Fibroblast of mammary gland (primary cell): ENCODE measurements around the gene HSF4.

Experiments used
- DNase-seq: peaks from one replicate; pipeline ENCODE4 v3.0.0-alpha.2; 2010; ENCODE audit warnings: low read depth
- H3K4me3 ChIP-seq: 2 replicates; pipeline ENCODE4 v1.5.1; 2011; ENCODE audit warnings: low read depth, mild to moderate bottlenecking, low read length, moderate library complexity; ENCODE audit not compliant: control insufficient read depth
- TF ChIP-seq, protein P1 (sequence below): conservative IDR thresholded peaks from 2 replicates; pipeline ENCODE4 v1.5.1; 2011; ENCODE audit warnings: low read depth, low read length, inconsistent platforms; ENCODE audit not compliant: control insufficient read depth, insufficient read depth

Gene HSF4

GRCh38 chr16:67150047-67150832 is 14.3 kb upstream of the HSF4 start:
- TF ChIP-seq, protein P1, sequence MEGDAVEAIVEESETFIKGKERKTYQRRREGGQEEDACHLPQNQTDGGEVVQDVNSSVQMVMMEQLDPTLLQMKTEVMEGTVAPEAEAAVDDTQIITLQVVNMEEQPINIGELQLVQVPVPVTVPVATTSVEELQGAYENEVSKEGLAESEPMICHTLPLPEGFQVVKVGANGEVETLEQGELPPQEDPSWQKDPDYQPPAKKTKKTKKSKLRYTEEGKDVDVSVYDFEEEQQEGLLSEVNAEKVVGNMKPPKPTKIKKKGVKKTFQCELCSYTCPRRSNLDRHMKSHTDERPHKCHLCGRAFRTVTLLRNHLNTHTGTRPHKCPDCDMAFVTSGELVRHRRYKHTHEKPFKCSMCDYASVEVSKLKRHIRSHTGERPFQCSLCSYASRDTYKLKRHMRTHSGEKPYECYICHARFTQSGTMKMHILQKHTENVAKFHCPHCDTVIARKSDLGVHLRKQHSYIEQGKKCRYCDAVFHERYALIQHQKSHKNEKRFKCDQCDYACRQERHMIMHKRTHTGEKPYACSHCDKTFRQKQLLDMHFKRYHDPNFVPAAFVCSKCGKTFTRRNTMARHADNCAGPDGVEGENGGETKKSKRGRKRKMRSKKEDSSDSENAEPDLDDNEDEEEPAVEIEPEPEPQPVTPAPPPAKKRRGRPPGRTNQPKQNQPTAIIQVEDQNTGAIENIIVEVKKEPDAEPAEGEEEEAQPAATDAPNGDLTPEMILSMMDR = no peak
- DNase-seq = peak; percentile 80
- H3K4me3 ChIP-seq = peak overlapping the region; percentile 55

DNA sequence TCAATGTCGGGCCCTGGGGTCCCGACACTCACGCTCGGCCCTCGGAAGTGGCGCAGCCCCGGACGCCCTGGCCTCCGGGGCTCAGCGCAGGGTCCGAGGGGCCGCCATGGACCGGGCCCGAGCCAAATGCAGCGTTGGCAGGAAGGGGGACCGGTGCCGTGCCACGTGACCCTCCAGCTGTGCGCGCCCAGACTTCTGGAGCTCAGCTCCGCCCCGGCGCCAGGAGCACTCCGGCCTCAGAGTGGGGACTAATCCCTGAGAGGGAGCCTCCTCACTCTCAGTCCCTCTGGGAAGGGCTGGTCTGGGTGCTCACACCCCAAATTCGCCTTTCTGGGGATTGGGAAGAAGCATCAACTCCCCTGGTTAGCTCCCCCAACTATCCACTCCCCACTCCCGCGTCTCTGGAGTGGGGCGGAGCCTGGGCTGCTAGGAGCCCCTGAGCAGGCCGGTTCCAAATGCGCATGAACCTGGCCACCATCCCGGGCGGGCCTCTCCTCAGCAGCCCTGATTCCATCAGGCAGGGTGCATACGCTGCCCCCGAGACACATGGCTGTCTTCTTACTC is 13.6 kb upstream of the HSF4 start, which contains the start of gene B3GNT9:
TSS of gene B3GNT9 (minus strand) at position 166 of the 564 bp plus-strand sequence. CDS start 513 bp downstream, outside the sequence.
- peak within 1 kb of the TSS; percentile 55 for H3K4me3 ChIP-seq
- TF ChIP-seq, protein P1 = no peak
- DNase-seq = peak; percentile 68

DNA sequence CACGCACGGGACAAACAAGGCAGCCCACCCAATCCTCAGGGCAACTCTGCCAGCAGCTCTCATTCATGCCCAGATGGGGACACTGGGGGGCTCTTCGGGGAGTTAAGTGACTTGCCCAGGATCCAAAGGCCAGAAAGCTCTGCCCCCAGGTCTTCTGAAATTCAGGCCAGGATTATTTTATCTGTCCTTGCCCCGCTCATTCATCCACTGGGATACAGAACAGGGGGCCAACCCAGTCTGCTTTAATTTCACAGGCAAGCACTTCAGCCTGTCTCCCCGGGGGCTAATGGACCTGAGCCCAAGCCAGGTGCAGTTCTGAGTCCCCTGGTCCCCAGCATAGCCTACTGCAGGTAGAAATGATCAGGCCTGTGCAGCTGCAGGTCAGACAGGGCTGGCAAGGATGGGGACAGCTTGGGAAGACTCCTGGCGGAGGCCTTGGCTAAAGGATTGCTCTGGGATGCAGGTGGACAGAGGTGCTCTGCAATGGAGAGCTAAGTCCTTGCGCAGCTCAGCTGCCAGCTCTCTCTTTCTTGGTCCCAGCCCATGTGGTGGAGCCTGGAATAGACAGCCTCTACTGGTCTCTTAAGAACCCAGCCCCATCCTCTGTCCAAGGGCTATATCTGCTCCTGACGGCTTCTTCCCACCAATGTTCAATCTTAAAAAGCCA is 13.0 kb upstream of the HSF4 start:
- peak overlapping the region; percentile 55 for H3K4me3 ChIP-seq
- TF ChIP-seq, protein P1 = no peak
- no peak for DNase-seq

- no peak overlapping the region for H3K4me3 ChIP-seq
- TF ChIP-seq, protein P1 = no peak
- DNase-seq = no peak
These were observed 9.8 kb upstream of the HSF4 start for GRCh38 chr16:67154578-67155294.

DNA sequence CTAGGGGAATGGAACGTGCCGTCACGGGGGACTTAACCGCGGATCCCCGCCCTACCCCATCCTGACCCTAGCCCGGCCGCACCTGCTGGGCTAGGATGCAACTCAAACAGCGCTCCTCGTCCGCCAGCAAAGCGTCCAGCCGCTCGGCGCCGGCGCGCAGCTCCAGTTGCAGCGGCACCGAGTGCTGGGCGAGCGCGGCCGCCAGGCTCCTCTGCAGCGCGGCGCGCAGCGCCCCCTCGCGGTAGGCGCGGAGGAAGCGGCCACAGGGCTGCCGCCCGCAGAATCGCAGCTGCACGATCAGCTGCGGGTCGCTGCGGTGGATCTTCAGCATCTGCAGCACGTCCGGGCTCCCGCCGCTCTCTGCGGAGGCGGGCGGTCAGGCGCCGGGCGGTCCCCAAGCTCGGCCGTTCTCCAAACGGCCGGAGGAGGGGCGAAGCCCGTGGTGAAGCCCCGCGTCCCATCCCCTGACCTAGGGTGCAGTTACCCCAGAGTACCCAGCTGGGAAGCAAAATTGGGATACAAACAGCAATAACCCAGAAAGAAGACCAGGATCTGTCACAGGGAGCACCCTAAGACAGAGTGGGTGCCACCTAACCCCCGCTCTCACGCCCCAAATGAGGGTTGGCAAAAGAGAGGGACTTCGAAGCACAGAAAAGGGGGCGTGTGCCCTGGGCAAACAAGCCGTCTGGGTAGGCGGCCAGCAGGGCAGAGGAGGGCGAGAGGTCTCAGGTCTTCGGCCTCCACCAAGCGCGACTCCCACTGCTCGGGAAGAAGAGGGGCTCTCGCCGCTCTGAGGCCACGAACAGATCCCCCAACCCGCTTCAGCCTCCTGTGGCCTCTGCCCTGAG is 9.0 kb upstream of the HSF4 start:
- TF ChIP-seq, protein P1 = peak; percentile 50
- DNase-seq = peak; percentile 67
- no peak overlapping the region for H3K4me3 ChIP-seq
